ENCODE results near the gene PSMA2.

DNA sequence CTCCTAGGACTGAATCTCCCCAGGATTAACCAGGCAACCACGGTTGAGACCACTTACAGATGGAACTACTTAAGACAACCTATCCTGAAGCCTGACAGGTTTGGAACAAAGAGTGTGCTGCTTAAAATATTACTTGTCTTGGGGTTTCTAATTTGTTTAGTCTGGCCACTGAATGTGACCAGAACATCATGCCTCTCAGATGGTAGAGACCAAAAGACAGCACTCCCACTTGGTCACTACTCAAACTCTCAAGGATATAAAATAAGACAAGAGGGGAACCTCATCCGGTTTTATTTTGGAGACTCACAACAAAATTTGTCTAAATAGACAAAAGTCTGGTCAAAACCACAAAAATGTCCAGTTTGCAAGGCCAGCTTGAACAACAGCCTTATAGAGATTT, 15.5 kb upstream of the PSMA2 start:
- TF ChIP-seq, protein P1, sequence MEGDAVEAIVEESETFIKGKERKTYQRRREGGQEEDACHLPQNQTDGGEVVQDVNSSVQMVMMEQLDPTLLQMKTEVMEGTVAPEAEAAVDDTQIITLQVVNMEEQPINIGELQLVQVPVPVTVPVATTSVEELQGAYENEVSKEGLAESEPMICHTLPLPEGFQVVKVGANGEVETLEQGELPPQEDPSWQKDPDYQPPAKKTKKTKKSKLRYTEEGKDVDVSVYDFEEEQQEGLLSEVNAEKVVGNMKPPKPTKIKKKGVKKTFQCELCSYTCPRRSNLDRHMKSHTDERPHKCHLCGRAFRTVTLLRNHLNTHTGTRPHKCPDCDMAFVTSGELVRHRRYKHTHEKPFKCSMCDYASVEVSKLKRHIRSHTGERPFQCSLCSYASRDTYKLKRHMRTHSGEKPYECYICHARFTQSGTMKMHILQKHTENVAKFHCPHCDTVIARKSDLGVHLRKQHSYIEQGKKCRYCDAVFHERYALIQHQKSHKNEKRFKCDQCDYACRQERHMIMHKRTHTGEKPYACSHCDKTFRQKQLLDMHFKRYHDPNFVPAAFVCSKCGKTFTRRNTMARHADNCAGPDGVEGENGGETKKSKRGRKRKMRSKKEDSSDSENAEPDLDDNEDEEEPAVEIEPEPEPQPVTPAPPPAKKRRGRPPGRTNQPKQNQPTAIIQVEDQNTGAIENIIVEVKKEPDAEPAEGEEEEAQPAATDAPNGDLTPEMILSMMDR (IDR thresholded peaks at IDR 0.05) = no peak
- TF ChIP-seq POLR2AphosphoS5 (IDR thresholded peaks at IDR 0.05) = no peak
